Activated CD8-positive, alpha-beta T cell treated with anti-CD3 and anti-CD28 coated beads for 36 hours (primary cell): ENCODE measurements around the gene CMA1. TPM values are rescaled to one million over a fixed set of nuclear protein-coding genes. Genes with fewer than 3 reads are reported as not detected.
A peak's percentile ranks its signal among the peaks of the same experiment; 100 is the strongest.
"Not testable (repeated sequence)": the region's sequence is repeated elsewhere in the genome, so short reads cannot be mapped to it uniquely, and the experiment has no call there.

ENCODE experiments used
- ATAC-seq: fragments of 200-7000 bp; cut with Tn5 transposase; one replicate; pipeline ENCODE4 v1.10.0; 2021; ENCODE audit warnings: mild to moderate bottlenecking, moderate library complexity
- CTCF ChIA-PET: fragments of 350-600 bp; sonication (Branson Sonifier 250); formaldehyde crosslinking; loops from one replicate; lab custom pipeline; 2021; ENCODE audit warnings: antibody characterized with exemption; lab: Charles Lee
- POLR2A ChIA-PET: fragments of 350-600 bp; sonication (Branson Sonifier 250); formaldehyde crosslinking; loops from one replicate; lab custom pipeline; 2021; ENCODE audit warnings: antibody characterized with exemption; lab: Charles Lee
- DNase-seq: peaks from one replicate; pipeline ENCODE4 v3.0.0-alpha.2; 2020
- H3K27ac Mint-ChIP-seq: one replicate; pipeline ENCODE4 v1.8.0; 2021; ENCODE audit warnings: mild to moderate bottlenecking, mixed read lengths
- H3K27me3 Mint-ChIP-seq: one replicate; pipeline ENCODE4 v1.8.0; 2021; ENCODE audit warnings: mixed read lengths
- H3K36me3 Mint-ChIP-seq: one replicate; pipeline ENCODE4 v1.8.0; 2021; ENCODE audit warnings: low read depth, mixed read lengths
- H3K4me1 Mint-ChIP-seq: one replicate; pipeline ENCODE4 v1.8.0; 2021; ENCODE audit warnings: low read depth, mixed read lengths
- H3K4me3 Mint-ChIP-seq: one replicate; pipeline ENCODE4 v1.8.0; 2021; ENCODE audit warnings: mild to moderate bottlenecking, moderate library complexity, mixed read lengths
- H3K9me3 Mint-ChIP-seq: one replicate; pipeline ENCODE4 v1.8.0; 2021; ENCODE audit warnings: mixed read lengths
- CTCF ChIP-seq: fragments of 200-600 bp; IDR thresholded peaks from one replicate; pipeline ENCODE4 v1.8.0; 2022; ENCODE audit warnings: antibody characterized with exemption, mild to moderate bottlenecking
- intact Hi-C: fragments of 100-400 bp; cut with micrococcal nuclease; formaldehyde crosslinking; loops from one replicate; pipeline ENCODE4 v1.10.0; 2022
- total RNA-seq, 2 experiments: library from RNA; stranded (reverse); gene quantifications; one replicate each; pipeline ENCODE4 v1.2.3, GENCODE V29; 2021

Gene CMA1
- total RNA-seq = under 1 TPM in 1 of 2 experiments, not detected in 1; 0.34 TPM

GRCh38 chr14:24508155-24508840 lies at the start of gene CMA1:
Gene CMA1 (minus strand): TSS chr14:24508265. CDS start chr14:24508235, 30 bp downstream.
- ChIA-PET POLR2A (no interaction called here), CTCF (no interaction called here)
- H3K4me3 Mint-ChIP-seq = no peak within 1 kb of the TSS
- H3K27me3 Mint-ChIP-seq = peaks cover 15% of the 10 kb centered on the region
- peak within 1 kb of the TSS; percentile 23 for H3K27ac Mint-ChIP-seq
- DNase-seq (no peak), ATAC-seq (peak; percentile 24)
- peaks cover 14% of the 10 kb centered on the region for H3K4me1 Mint-ChIP-seq
- TF ChIP-seq CTCF = no peak
- intact Hi-C loops = no loop called here
- no peaks in the 10 kb centered on the region for H3K36me3 Mint-ChIP-seq
- H3K9me3 Mint-ChIP-seq = no peaks in the 10 kb centered on the region

GRCh38 chr14:24556756-24557155 lies 48.7 kb upstream of the CMA1 start:
- H3K27me3 Mint-ChIP-seq = peaks cover 15% of the 10 kb centered on the region
- no peak for TF ChIP-seq CTCF
- no peaks in the 10 kb centered on the region for H3K9me3 Mint-ChIP-seq
- POLR2A ChIA-PET = no interaction called here
- H3K4me1 Mint-ChIP-seq = no peaks in the 10 kb centered on the region
- intact Hi-C loops = no loop called here
- no peak for ATAC-seq
- no peak for DNase-seq
- H3K27ac Mint-ChIP-seq = no peak overlapping the region
- CTCF ChIA-PET = no interaction called here
- no peaks in the 10 kb centered on the region for H3K36me3 Mint-ChIP-seq
- H3K4me3 Mint-ChIP-seq = no peak overlapping the region

- H3K36me3 Mint-ChIP-seq, H3K27ac Mint-ChIP-seq, ATAC-seq, CTCF ChIA-PET, DNase-seq, intact Hi-C loops, H3K4me3 Mint-ChIP-seq, H3K27me3 Mint-ChIP-seq, POLR2A ChIA-PET, H3K4me1 Mint-ChIP-seq: not testable (repeated sequence)
- peaks cover 35% of the 10 kb centered on the region for H3K9me3 Mint-ChIP-seq
These were observed 41.0 kb upstream of the CMA1 start for GRCh38 chr14:24549064-24549463.

- ChIA-PET POLR2A (no interaction called here), CTCF (no interaction called here)
- Mint-ChIP-seq H3K4me1 (no peaks in the 10 kb centered on the region), H3K36me3 (peaks cover 1% of the 10 kb centered on the region), H3K9me3 (peaks cover 15% of the 10 kb centered on the region), H3K27me3 (peaks cover 19% of the 10 kb centered on the region), H3K4me3 (no peak overlapping the region), H3K27ac (no peak overlapping the region)
- intact Hi-C loops = no loop called here
- ATAC-seq (no peak), DNase-seq (no peak)
- no peak for TF ChIP-seq CTCF
These were observed 34.4 kb upstream of the CMA1 start for GRCh38 chr14:24542346-24542936.

GRCh38 chr14:24535737-24536136 lies 27.7 kb upstream of the CMA1 start:
- Mint-ChIP-seq H3K36me3 (no peaks in the 10 kb centered on the region), H3K27me3 (peaks cover 19% of the 10 kb centered on the region), H3K4me3 (no peak overlapping the region), H3K4me1 (peaks cover 3% of the 10 kb centered on the region), H3K9me3 (no peaks in the 10 kb centered on the region), H3K27ac (no peak overlapping the region)
- intact Hi-C loops = no loop called here
- CTCF ChIA-PET = no interaction called here
- no peak for TF ChIP-seq CTCF
- ATAC-seq (peak; percentile 80), DNase-seq (peak; percentile 44)
- POLR2A ChIA-PET = no interaction called here
